Smooth muscle cell (in vitro differentiated cells): ENCODE measurements around the gene PLXND1. TPM values are rescaled to one million over a fixed set of nuclear protein-coding genes. Genes with fewer than 3 reads are reported as not detected.

ENCODE experiments used
- DNase-seq: peaks from one replicate; lab custom pipeline; 2025; ENCODE audit not compliant: unreplicated experiment; lab: John Stamatoyannopoulos, UW
- H2AFZ ChIP-seq: fragments of 200-600 bp; sonication (generic); 2 replicates; pipeline ENCODE4 v1.6.0; 2016; ENCODE audit warnings: antibody characterized with exemption, low read depth, mild to moderate bottlenecking
- H3F3A ChIP-seq: fragments of 200-600 bp; sonication (generic); 2 replicates; pipeline ENCODE4 v1.6.0; 2017; ENCODE audit warnings: antibody characterized with exemption, low read depth
- H3K27ac ChIP-seq: fragments of 200-600 bp; sonication (generic); 2 replicates; pipeline ENCODE4 v1.5.1; 2016; ENCODE audit warnings: low read depth, mild to moderate bottlenecking
- H3K27me3 ChIP-seq: fragments of 200-600 bp; sonication (generic); 2 replicates; pipeline ENCODE4 v1.6.1; 2016; ENCODE audit warnings: low read depth, mild to moderate bottlenecking
- H3K36me3 ChIP-seq: fragments of 200-600 bp; sonication (generic); 2 replicates; pipeline ENCODE4 v1.5.1; 2016; ENCODE audit warnings: low read depth
- H3K4me1 ChIP-seq: fragments of 200-600 bp; sonication (generic); 2 replicates; pipeline ENCODE4 v1.5.1; 2016; ENCODE audit warnings: low read depth
- H3K4me2 ChIP-seq: fragments of 200-600 bp; sonication (generic); 2 replicates; pipeline ENCODE4 v1.6.0; 2016; ENCODE audit warnings: mild to moderate bottlenecking
- H3K4me3 ChIP-seq: fragments of 200-600 bp; sonication (generic); 2 replicates; pipeline ENCODE4 v1.5.1; 2016; ENCODE audit warnings: mild to moderate bottlenecking
- H3K79me2 ChIP-seq: fragments of 200-600 bp; sonication (generic); 2 replicates; pipeline ENCODE4 v1.6.0; 2016; ENCODE audit warnings: low read depth, mild to moderate bottlenecking
- H3K9ac ChIP-seq: fragments of 200-600 bp; sonication (generic); 2 replicates; pipeline ENCODE4 v1.6.0; 2016; ENCODE audit warnings: low read depth
- H3K9me3 ChIP-seq: fragments of 200-600 bp; sonication (generic); replicated peaks from 2 replicates; pipeline ENCODE4 v1.5.1; 2016; ENCODE audit warnings: low read depth
- H4K20me1 ChIP-seq: fragments of 200-600 bp; sonication (generic); 2 replicates; pipeline ENCODE4 v1.6.0; 2016; ENCODE audit warnings: low read depth
- CTCF ChIP-seq: fragments of 200-600 bp; sonication (generic); IDR thresholded peaks from 2 replicates; pipeline ENCODE4 v1.5.1; 2017; ENCODE audit warnings: borderline replicate concordance, mild to moderate bottlenecking, antibody characterized with exemption; ENCODE audit not compliant: insufficient read depth, poor library complexity, severe bottlenecking
- WGBS: methylation state at CpG from one replicate; pipeline ENCODE4 v1.1.7; 2016; ENCODE audit warnings: low lambda C conversion rate; 5-methylcytosine and 5-hydroxymethylcytosine counted together
- polyA plus RNA-seq: library from polyadenylated mRNA; unstranded; fragments of >200 nt; fragmentation: Nextera tagmentation; extraction: Ambion mirVana; gene quantifications from 2 replicates; pipeline ENCODE4 v1.2.1, GENCODE V29; 2016
- total RNA-seq: library from RNA; depleted of rRNA; stranded (reverse); fragments of >200 nt; gene quantifications from 2 replicates; pipeline ENCODE4 v1.2.3, GENCODE V29; 2014

The PLXND1 gene
- total and polyA plus RNA-seq, 2 experiments from 2014 or later, result 75.8 to 94.3 TPM

DNA sequence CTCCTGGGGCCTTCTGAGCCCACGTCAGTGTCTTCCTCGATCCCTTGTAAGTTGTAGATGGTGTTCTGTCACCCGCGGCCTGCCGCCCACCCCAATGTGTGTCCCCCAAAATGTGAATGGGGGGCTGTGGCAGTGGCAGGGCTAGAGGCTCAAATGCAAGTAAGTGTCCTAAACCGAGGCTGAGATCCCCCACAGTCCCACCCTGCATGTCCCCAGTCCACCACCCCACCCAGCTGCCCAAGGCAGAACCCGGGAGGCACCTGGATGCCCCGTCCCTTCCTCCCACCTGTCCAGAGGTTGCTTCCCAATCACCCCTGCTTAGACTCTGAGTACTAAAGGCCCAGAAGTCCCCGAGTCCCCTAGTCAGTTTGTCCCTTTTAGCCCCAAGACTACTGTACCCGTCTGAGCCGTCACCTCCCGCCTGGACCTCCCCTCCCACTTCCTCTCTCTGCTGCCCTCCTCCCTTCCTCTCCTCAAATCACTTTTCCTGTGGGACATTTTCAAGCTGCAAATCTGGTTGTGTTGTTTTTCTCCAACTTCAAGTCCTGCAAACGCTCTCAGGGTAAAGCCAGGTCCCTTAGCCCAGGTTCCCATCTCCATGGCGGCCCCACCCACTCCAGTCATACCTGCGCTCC is 11.8 kb upstream of the PLXND1 start:
- Histone ChIP-seq H2AFZ (no peak overlapping the region), H3K9ac (no peak overlapping the region), H3F3A (no peaks in the 10 kb centered on the region), H3K27ac (no peak overlapping the region), H3K4me3 (no peak overlapping the region), H3K27me3 (no peaks in the 10 kb centered on the region), H3K4me1 (no peaks in the 10 kb centered on the region), H3K79me2 (no peaks in the 10 kb centered on the region), H3K9me3 (no peaks in the 10 kb centered on the region), H3K4me2 (no peak overlapping the region), H3K36me3 (no peaks in the 10 kb centered on the region), H4K20me1 (no peaks in the 10 kb centered on the region)
- DNase-seq, result no peak
- 83% methylated on average over 14 of the region's 15 CpGs for whole genome bisulfite sequencing
- TF ChIP-seq CTCF, result no peak

GRCh38 chr3:129617381-129618185 is 11.1 kb upstream of the PLXND1 start:
- Histone ChIP-seq H3K9ac (peak overlapping the region; percentile 46), H3K27ac (peak overlapping the region; percentile 88), H3F3A (no peaks in the 10 kb centered on the region), H3K9me3 (no peaks in the 10 kb centered on the region), H3K4me2 (no peak overlapping the region), H3K27me3 (no peaks in the 10 kb centered on the region), H2AFZ (no peak overlapping the region), H3K36me3 (no peaks in the 10 kb centered on the region), H3K4me3 (no peak overlapping the region), H3K4me1 (no peaks in the 10 kb centered on the region), H4K20me1 (no peaks in the 10 kb centered on the region), H3K79me2 (no peaks in the 10 kb centered on the region)
- 97% methylated on average over 12 of the region's 12 CpGs for WGBS
- TF ChIP-seq CTCF, result no peak
- no peak for DNase-seq

GRCh38 chr3:129616713-129617112 is 10.2 kb upstream of the PLXND1 start:
- H3K9ac ChIP-seq, result peak overlapping the region; percentile 46
- no peaks in the 10 kb centered on the region for H3F3A ChIP-seq
- no peaks in the 10 kb centered on the region for H3K36me3 ChIP-seq
- no peak overlapping the region for H3K4me3 ChIP-seq
- peak overlapping the region; percentile 88 for H3K27ac ChIP-seq
- H3K4me2 ChIP-seq, result peak overlapping the region; percentile 43
- no peaks in the 10 kb centered on the region for H3K79me2 ChIP-seq
- whole genome bisulfite sequencing, result 9% methylated on average over 5 of the region's 5 CpGs
- DNase-seq, result no peak
- TF ChIP-seq CTCF, result no peak
- no peaks in the 10 kb centered on the region for H3K4me1 ChIP-seq
- no peaks in the 10 kb centered on the region for H3K9me3 ChIP-seq
- no peak overlapping the region for H2AFZ ChIP-seq
- H3K27me3 ChIP-seq, result no peaks in the 10 kb centered on the region
- no peaks in the 10 kb centered on the region for H4K20me1 ChIP-seq
